ENCODE measurements around the gene ADAMTS12. TPM values are rescaled to one million over a fixed set of nuclear protein-coding genes. Genes with fewer than 3 reads are reported as not detected.

The ADAMTS12 gene
- polyA plus RNA-seq, 1 donor (not counting 4 experiments of a cell fraction or from before 2014, with no cell fraction given), result 0.49 TPM

DNA sequence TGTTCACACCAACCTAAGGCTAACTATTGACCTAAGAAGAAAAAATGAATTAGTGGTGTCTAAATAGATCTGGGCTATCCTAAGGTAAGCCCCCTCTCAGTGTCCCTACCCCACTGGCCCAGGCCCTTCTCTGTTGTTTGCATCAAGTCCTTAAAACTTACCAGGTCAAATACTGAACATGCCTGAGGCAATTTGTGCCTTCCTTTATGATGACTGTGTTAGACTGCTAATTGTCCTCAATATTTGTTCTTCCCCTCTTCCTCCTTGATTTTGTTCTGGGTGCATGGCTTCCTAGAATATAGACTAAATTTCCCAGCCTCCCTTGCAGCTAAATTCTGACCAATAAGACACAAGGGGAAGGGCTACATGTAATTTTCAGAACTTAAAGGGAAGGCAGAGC is 199.9 kb downstream of the ADAMTS12 start:
- FAIRE-seq, result no peak

DNA sequence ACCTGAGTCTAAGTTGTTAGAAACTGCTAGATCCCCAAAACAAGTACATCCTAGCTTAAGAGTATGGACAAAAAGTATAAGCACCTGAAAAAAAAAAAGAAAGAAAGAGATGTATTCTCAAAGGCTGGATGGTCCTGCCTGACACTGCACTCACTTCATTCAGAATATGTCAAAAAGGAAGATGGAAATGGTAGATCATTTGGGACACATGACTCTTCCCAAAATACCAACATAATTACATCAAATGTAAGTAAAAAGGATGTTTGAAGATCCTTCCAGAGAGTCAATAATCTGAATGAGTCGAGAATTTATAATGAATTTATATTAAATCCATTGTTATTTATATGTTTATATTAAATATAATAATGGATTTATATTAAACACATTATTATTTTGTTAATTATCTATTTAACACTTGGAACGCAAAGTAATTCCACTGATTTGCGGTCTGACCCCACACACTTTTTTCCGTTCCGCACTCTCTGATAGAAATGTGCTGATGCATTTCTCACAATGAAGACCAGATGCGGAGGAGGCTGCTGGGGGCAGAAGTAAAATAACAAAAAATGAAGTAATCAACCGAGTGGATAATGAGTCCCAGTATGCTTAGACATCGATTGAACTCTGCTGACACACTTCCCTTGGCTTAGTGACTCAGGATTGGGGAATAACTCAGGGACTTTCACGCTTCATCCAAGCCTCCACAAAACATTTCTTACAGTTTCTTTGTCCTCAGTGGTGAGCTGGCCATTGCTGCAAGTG is 201.2 kb downstream of the ADAMTS12 start:
- H4K20me1 ChIP-seq (ENCODE audit: control insufficient read depth, extremely low read depth, insufficient read depth, low read length), result no peaks in the 10 kb centered on the region
- DNase-seq (ENCODE audit: low read depth, low spot score) (no peak), FAIRE-seq (no peak)
- no peak overlapping the region for H3K27ac ChIP-seq (ENCODE audit: control insufficient read depth, insufficient read depth, low read length)
- no peaks in the 10 kb centered on the region for H3K9me3 ChIP-seq (ENCODE audit: control insufficient read depth, low read depth, low read length)
- H3K4me1 ChIP-seq (ENCODE audit: control insufficient read depth, extremely low read depth, insufficient read depth, low read length), result no peaks in the 10 kb centered on the region
- no peak for TF ChIP-seq EZH2 (IDR thresholded peaks at IDR 0.05; ENCODE audit: low read length)
- H3K9me1 ChIP-seq (ENCODE audit: control insufficient read depth, extremely low read depth, insufficient read depth, low read length), result no peaks in the 10 kb centered on the region
- no peaks in the 10 kb centered on the region for H3K36me3 ChIP-seq (ENCODE audit: control insufficient read depth in 2 of 2, extremely low read depth in 1 of 2, insufficient read depth in 2 of 2, low read length in 2 of 2)
- no peak overlapping the region for H3K4me2 ChIP-seq (ENCODE audit: control insufficient read depth, extremely low read depth, insufficient read depth, low read depth, low read length)
- dilution Hi-C loops (cut with MboI; ENCODE audit: extremely low pct_ligation_motif_present, low sequenced_read_pairs), result no loop called here
- no peak overlapping the region for H2AFZ ChIP-seq (ENCODE audit: control insufficient read depth, low read length)
- H3K9ac ChIP-seq (ENCODE audit: control insufficient read depth, extremely low read depth, insufficient read depth, low read length), result no peak overlapping the region
- no peaks in the 10 kb centered on the region for H3K27me3 ChIP-seq (ENCODE audit: control insufficient read depth, extremely low read depth, insufficient read depth, low read length)
- no peaks in the 10 kb centered on the region for H3K79me2 ChIP-seq (ENCODE audit: control insufficient read depth, insufficient read depth, low read length)
- no peak overlapping the region for H3K4me3 ChIP-seq (ENCODE audit: control insufficient read depth in 2 of 3, extremely low read depth in 1 of 3, insufficient read depth in 2 of 3, low read depth in 1 of 3, low read length in 3 of 3)

More for the DNA sequence above, 199.9 kb downstream of the ADAMTS12 start:
- H3K4me2 ChIP-seq (ENCODE audit: control insufficient read depth, extremely low read depth, insufficient read depth, low read depth, low read length), result no peak overlapping the region
- H3K9me1 ChIP-seq (ENCODE audit: control insufficient read depth, extremely low read depth, insufficient read depth, low read length), result no peaks in the 10 kb centered on the region
- H3K4me3 ChIP-seq (ENCODE audit: control insufficient read depth in 2 of 3, extremely low read depth in 1 of 3, insufficient read depth in 2 of 3, low read depth in 1 of 3, low read length in 3 of 3), result no peak overlapping the region
- no peaks in the 10 kb centered on the region for H4K20me1 ChIP-seq (ENCODE audit: control insufficient read depth, extremely low read depth, insufficient read depth, low read length)
- no peak overlapping the region for H2AFZ ChIP-seq (ENCODE audit: control insufficient read depth, low read length)
- no peaks in the 10 kb centered on the region for H3K4me1 ChIP-seq (ENCODE audit: control insufficient read depth, extremely low read depth, insufficient read depth, low read length)
- TF ChIP-seq, protein P1, sequence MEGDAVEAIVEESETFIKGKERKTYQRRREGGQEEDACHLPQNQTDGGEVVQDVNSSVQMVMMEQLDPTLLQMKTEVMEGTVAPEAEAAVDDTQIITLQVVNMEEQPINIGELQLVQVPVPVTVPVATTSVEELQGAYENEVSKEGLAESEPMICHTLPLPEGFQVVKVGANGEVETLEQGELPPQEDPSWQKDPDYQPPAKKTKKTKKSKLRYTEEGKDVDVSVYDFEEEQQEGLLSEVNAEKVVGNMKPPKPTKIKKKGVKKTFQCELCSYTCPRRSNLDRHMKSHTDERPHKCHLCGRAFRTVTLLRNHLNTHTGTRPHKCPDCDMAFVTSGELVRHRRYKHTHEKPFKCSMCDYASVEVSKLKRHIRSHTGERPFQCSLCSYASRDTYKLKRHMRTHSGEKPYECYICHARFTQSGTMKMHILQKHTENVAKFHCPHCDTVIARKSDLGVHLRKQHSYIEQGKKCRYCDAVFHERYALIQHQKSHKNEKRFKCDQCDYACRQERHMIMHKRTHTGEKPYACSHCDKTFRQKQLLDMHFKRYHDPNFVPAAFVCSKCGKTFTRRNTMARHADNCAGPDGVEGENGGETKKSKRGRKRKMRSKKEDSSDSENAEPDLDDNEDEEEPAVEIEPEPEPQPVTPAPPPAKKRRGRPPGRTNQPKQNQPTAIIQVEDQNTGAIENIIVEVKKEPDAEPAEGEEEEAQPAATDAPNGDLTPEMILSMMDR (optimal IDR thresholded peaks at IDR 0.05 in 1 of 3, IDR thresholded peaks at IDR 0.05 in 1 of 3, conservative IDR thresholded peaks at IDR 0.05 in 1 of 3; ENCODE audit: extremely low read depth in 1 of 3, insufficient read depth in 2 of 3, low read length in 3 of 3), result no peak
- no peaks in the 10 kb centered on the region for H3K27me3 ChIP-seq (ENCODE audit: control insufficient read depth, extremely low read depth, insufficient read depth, low read length)
- no peaks in the 10 kb centered on the region for H3K79me2 ChIP-seq (ENCODE audit: control insufficient read depth, insufficient read depth, low read length)
- no peak for DNase-seq (ENCODE audit: low read depth, low spot score)
- H3K9me3 ChIP-seq (ENCODE audit: control insufficient read depth, low read depth, low read length), result no peaks in the 10 kb centered on the region
- H3K27ac ChIP-seq (ENCODE audit: control insufficient read depth, insufficient read depth, low read length), result no peak overlapping the region
- no peaks in the 10 kb centered on the region for H3K36me3 ChIP-seq (ENCODE audit: control insufficient read depth in 2 of 2, extremely low read depth in 1 of 2, insufficient read depth in 2 of 2, low read length in 2 of 2)
- dilution Hi-C loops (cut with MboI; ENCODE audit: extremely low pct_ligation_motif_present, low sequenced_read_pairs), result no loop called here
- no peak overlapping the region for H3K9ac ChIP-seq (ENCODE audit: control insufficient read depth, extremely low read depth, insufficient read depth, low read length)

DNA sequence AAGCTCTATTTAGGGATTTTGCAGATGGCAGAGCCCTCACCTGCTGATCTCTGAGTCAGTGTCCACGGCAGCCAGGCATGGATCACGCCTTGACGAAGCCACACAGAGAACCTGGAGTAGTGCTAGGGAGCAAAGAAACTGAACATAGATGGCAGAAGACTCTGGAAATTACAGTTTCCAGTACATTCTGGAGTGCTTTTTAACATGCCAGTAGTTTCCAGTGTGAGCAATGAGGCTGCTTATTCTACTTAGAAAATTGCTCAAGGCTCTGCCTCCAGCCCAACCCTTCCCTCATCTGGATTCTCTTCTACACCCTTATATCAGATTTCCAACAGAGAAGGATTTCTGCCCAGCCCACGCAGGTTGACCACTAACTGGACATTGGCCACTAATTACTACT is 203.3 kb downstream of the ADAMTS12 start:
- Histone ChIP-seq H4K20me1 (ENCODE audit: control insufficient read depth, extremely low read depth, insufficient read depth, low read length) (no peaks in the 10 kb centered on the region), H3K27me3 (ENCODE audit: control insufficient read depth, extremely low read depth, insufficient read depth, low read length) (no peaks in the 10 kb centered on the region), H3K4me1 (ENCODE audit: control insufficient read depth, extremely low read depth, insufficient read depth, low read length) (no peaks in the 10 kb centered on the region), H3K9ac (ENCODE audit: control insufficient read depth, extremely low read depth, insufficient read depth, low read length) (no peak overlapping the region), H3K79me2 (ENCODE audit: control insufficient read depth, insufficient read depth, low read length) (no peaks in the 10 kb centered on the region), H3K9me3 (ENCODE audit: control insufficient read depth, low read depth, low read length) (no peaks in the 10 kb centered on the region), H3K4me2 (ENCODE audit: control insufficient read depth, extremely low read depth, insufficient read depth, low read depth, low read length) (no peak overlapping the region), H3K4me3 (ENCODE audit: control insufficient read depth in 2 of 3, extremely low read depth in 1 of 3, insufficient read depth in 2 of 3, low read depth in 1 of 3, low read length in 3 of 3) (no peak overlapping the region), H3K9me1 (ENCODE audit: control insufficient read depth, extremely low read depth, insufficient read depth, low read length) (no peaks in the 10 kb centered on the region), H2AFZ (ENCODE audit: control insufficient read depth, low read length) (no peak overlapping the region), H3K27ac (ENCODE audit: control insufficient read depth, insufficient read depth, low read length) (no peak overlapping the region), H3K36me3 (ENCODE audit: control insufficient read depth in 2 of 2, extremely low read depth in 1 of 2, insufficient read depth in 2 of 2, low read length in 2 of 2) (no peaks in the 10 kb centered on the region)
- dilution Hi-C loops (cut with MboI; ENCODE audit: extremely low pct_ligation_motif_present, low sequenced_read_pairs), result no loop called here
- TF ChIP-seq, protein P1 (optimal IDR thresholded peaks at IDR 0.05 in 1 of 3, IDR thresholded peaks at IDR 0.05 in 1 of 3, conservative IDR thresholded peaks at IDR 0.05 in 1 of 3; ENCODE audit: extremely low read depth in 1 of 3, insufficient read depth in 2 of 3, low read length in 3 of 3), result no peak
- no peak for TF ChIP-seq EZH2 (IDR thresholded peaks at IDR 0.05; ENCODE audit: low read length)
- FAIRE-seq (no peak), DNase-seq (ENCODE audit: low read depth, low spot score) (no peak)
